Measurements from ENCODE around the gene PON1.

PON1 gene

DNA sequence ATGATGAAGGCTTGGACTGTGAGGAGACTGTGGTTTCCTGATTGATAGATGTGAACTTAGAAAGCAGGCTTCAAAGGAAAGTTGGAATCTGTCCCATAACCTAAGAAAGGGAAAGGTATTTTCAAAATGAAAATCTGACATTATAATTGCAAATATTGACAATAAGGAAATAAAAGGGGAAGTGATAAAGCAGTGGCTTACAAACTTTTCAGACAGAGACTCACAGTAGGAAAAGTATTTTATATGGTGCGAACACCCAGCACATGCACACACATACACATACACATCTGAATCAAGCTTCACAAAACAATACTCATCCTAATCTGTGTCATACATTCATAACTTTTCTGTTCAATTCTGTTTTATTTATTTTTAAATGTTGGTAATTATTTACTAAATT, 4.8 kb downstream of the PON1 start:
- H3K27me3 ChIP-seq (ENCODE audit: low read depth, low read length): no peaks in the 10 kb centered on the region
- H4K20me1 ChIP-seq (ENCODE audit: insufficient read depth, low read length): no peaks in the 10 kb centered on the region
- H3K27ac ChIP-seq (ENCODE audit: low read length): no peak overlapping the region
- H3K9ac ChIP-seq (ENCODE audit: low read length): no peak overlapping the region
- TF ChIP-seq EZH2phosphoT487 (IDR thresholded peaks at IDR 0.05; ENCODE audit: low read depth) (no peak), CTCF (IDR thresholded peaks at IDR 0.05; ENCODE audit: low read depth, low read length) (no peak)
- no peak overlapping the region for H3K4me3 ChIP-seq (ENCODE audit: low read length)
- no peaks in the 10 kb centered on the region for H3K79me2 ChIP-seq (ENCODE audit: low read length)
- no peak overlapping the region for H3K4me2 ChIP-seq (ENCODE audit: low read length)
- H2AFZ ChIP-seq (ENCODE audit: low read depth, low read length): no peak overlapping the region
- peaks cover 14% of the 10 kb centered on the region; the same call in 1 of the 2 replicates for H3K4me1 ChIP-seq (ENCODE audit: low read length)
- no peaks in the 10 kb centered on the region for H3K36me3 ChIP-seq (replicated peaks; ENCODE audit: low read depth, low read length)
- H3K9me3 ChIP-seq (ENCODE audit: insufficient read depth, low read length): no peaks in the 10 kb centered on the region

- no peaks in the 10 kb centered on the region for H3K79me2 ChIP-seq (ENCODE audit: low read length)
- H4K20me1 ChIP-seq (ENCODE audit: insufficient read depth, low read length): no peaks in the 10 kb centered on the region
- no peak overlapping the region for H3K27ac ChIP-seq (ENCODE audit: low read length)
- H3K36me3 ChIP-seq (replicated peaks; ENCODE audit: low read depth, low read length): no peaks in the 10 kb centered on the region
- H3K4me2 ChIP-seq (ENCODE audit: low read length): no peak overlapping the region
- no peak for TF ChIP-seq CTCF (IDR thresholded peaks at IDR 0.05; ENCODE audit: low read depth, low read length)
- no peak for TF ChIP-seq EZH2phosphoT487 (IDR thresholded peaks at IDR 0.05; ENCODE audit: low read depth)
- H3K4me3 ChIP-seq (ENCODE audit: low read length): no peak overlapping the region
- no peaks in the 10 kb centered on the region for H3K9me3 ChIP-seq (ENCODE audit: insufficient read depth, low read length)
- peaks cover 23% of the 10 kb centered on the region for H3K4me1 ChIP-seq (ENCODE audit: low read length)
- no peak overlapping the region for H2AFZ ChIP-seq (ENCODE audit: low read depth, low read length)
- no peak overlapping the region for H3K9ac ChIP-seq (ENCODE audit: low read length)
- no peaks in the 10 kb centered on the region for H3K27me3 ChIP-seq (ENCODE audit: low read depth, low read length)
These were observed 5.7 kb downstream of the PON1 start for GRCh38 chr7:95318501-95319100.

GRCh38 chr7:95317966-95318365, 6.4 kb downstream of the PON1 start:
- H3K9ac ChIP-seq (ENCODE audit: low read length): no peak overlapping the region
- no peaks in the 10 kb centered on the region for H4K20me1 ChIP-seq (ENCODE audit: insufficient read depth, low read length)
- no peaks in the 10 kb centered on the region for H3K9me3 ChIP-seq (ENCODE audit: insufficient read depth, low read length)
- H3K79me2 ChIP-seq (ENCODE audit: low read length): no peaks in the 10 kb centered on the region
- TF ChIP-seq EZH2phosphoT487 (IDR thresholded peaks at IDR 0.05; ENCODE audit: low read depth) (no peak), CTCF (IDR thresholded peaks at IDR 0.05; ENCODE audit: low read depth, low read length) (no peak)
- no peak overlapping the region for H3K27ac ChIP-seq (ENCODE audit: low read length)
- no peaks in the 10 kb centered on the region for H3K36me3 ChIP-seq (replicated peaks; ENCODE audit: low read depth, low read length)
- H3K4me1 ChIP-seq (ENCODE audit: low read length): peaks cover 23% of the 10 kb centered on the region
- no peaks in the 10 kb centered on the region for H3K27me3 ChIP-seq (ENCODE audit: low read depth, low read length)
- H2AFZ ChIP-seq (ENCODE audit: low read depth, low read length): no peak overlapping the region
- H3K4me2 ChIP-seq (ENCODE audit: low read length): no peak overlapping the region
- H3K4me3 ChIP-seq (ENCODE audit: low read length): no peak overlapping the region

DNA sequence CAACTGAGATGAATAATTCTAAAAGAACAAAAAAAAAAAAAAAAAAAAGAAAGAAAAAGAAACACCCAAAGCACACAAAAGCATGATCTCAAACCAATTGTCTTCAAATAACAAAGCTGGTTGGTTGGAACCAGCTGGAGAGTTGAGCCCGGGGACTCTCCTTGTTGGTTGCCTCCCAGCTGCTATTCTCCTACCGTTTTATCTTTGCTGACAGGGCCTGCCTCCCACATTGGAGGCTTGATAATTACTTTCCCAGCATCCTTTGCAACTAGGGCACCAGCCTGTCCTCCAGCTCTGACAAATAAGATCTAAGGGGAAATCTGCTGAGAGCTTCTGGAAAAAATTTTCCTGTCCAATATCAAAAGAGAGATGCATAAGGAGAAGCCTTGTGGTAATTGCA, 6.8 kb downstream of the PON1 start:
- Histone ChIP-seq H4K20me1 (ENCODE audit: insufficient read depth, low read length) (no peaks in the 10 kb centered on the region), H3K4me3 (ENCODE audit: low read length) (no peak overlapping the region), H3K4me2 (ENCODE audit: low read length) (no peak overlapping the region), H3K27ac (ENCODE audit: low read length) (no peak overlapping the region), H3K9me3 (ENCODE audit: insufficient read depth, low read length) (no peaks in the 10 kb centered on the region), H3K4me1 (ENCODE audit: low read length) (peaks cover 23% of the 10 kb centered on the region), H3K79me2 (ENCODE audit: low read length) (no peaks in the 10 kb centered on the region), H3K27me3 (ENCODE audit: low read depth, low read length) (no peaks in the 10 kb centered on the region), H3K36me3 (replicated peaks; ENCODE audit: low read depth, low read length) (no peaks in the 10 kb centered on the region), H3K9ac (ENCODE audit: low read length) (no peak overlapping the region), H2AFZ (ENCODE audit: low read depth, low read length) (no peak overlapping the region)
- TF ChIP-seq CTCF (IDR thresholded peaks at IDR 0.05; ENCODE audit: low read depth, low read length) (no peak), EZH2phosphoT487 (IDR thresholded peaks at IDR 0.05; ENCODE audit: low read depth) (no peak)
